Ishikawa (cell line): ENCODE data around the gene HOXD13.

Experiments
- CEBPB ChIP-seq: IDR thresholded peaks from 2 replicates; pipeline ENCODE4 v1.6.1; 2012
- CREB1 ChIP-seq: IDR thresholded peaks from 2 replicates; pipeline ENCODE4 v1.6.1; 2012; ENCODE audit warnings: low read depth
- EGR1 ChIP-seq: IDR thresholded peaks from 2 replicates; pipeline ENCODE4 v1.6.1; 2012
- EP300 ChIP-seq: IDR thresholded peaks from 2 replicates; pipeline ENCODE4 v1.6.1; 2012; ENCODE audit warnings: borderline replicate concordance
- FOXM1 ChIP-seq: IDR thresholded peaks from 2 replicates; pipeline ENCODE4 v1.6.1; 2012; ENCODE audit warnings: low read depth, borderline replicate concordance
- MAX ChIP-seq: IDR thresholded peaks from 2 replicates; pipeline ENCODE4 v1.6.1; 2012
- NFIC ChIP-seq: IDR thresholded peaks from 2 replicates; pipeline ENCODE4 v1.6.1; 2012
- RAD21 ChIP-seq: IDR thresholded peaks from 2 replicates; pipeline ENCODE4 v1.6.1; 2012; ENCODE audit warnings: low read depth
- REST ChIP-seq: IDR thresholded peaks from 2 replicates; pipeline ENCODE4 v1.6.1; 2012; ENCODE audit warnings: low read depth, mild to moderate bottlenecking
- TAF1 ChIP-seq: IDR thresholded peaks from 2 replicates; pipeline ENCODE4 v1.6.1; 2012; ENCODE audit warnings: low read depth, mild to moderate bottlenecking
- TCF12 ChIP-seq: IDR thresholded peaks from 2 replicates; pipeline ENCODE4 v1.6.1; 2012; ENCODE audit warnings: low read depth
- TEAD4 ChIP-seq: IDR thresholded peaks from 2 replicates; pipeline ENCODE4 v1.6.1; 2012
- USF1 ChIP-seq: IDR thresholded peaks from 2 replicates; pipeline ENCODE4 v1.6.1; 2012
- YY1 ChIP-seq: IDR thresholded peaks from 2 replicates; pipeline ENCODE4 v1.6.1; 2012; ENCODE audit warnings: low read depth
- ZBTB7A ChIP-seq: IDR thresholded peaks from 2 replicates; pipeline ENCODE4 v1.6.1; 2012; ENCODE audit warnings: low read depth

The HOXD13 gene

GRCh38 chr2:176099728-176100546 is 7.4 kb downstream of the HOXD13 start, which contains the start of gene HOXD12:
TSS of gene HOXD12 (plus strand) at chr2:176099795. CDS start at chr2:176099802, 7 bp downstream.
- TF ChIP-seq USF1 (no peak), EP300 (no peak), FOXM1 (no peak), ZBTB7A (no peak), TAF1 (no peak), RAD21 (no peak), EGR1 (no peak), YY1 (no peak), TEAD4 (no peak), CEBPB (no peak)

GRCh38 chr2:176100547-176101140 is 8.1 kb downstream of the HOXD13 start:
- no peak for TF ChIP-seq CREB1
- TF ChIP-seq TAF1: no peak
- no peak for TF ChIP-seq USF1
- no peak for TF ChIP-seq FOXM1
- no peak for TF ChIP-seq EGR1
- TF ChIP-seq YY1: no peak
- TF ChIP-seq TEAD4: no peak
- no peak for TF ChIP-seq ZBTB7A
- TF ChIP-seq RAD21: no peak
- TF ChIP-seq TCF12: no peak
- no peak for TF ChIP-seq REST

GRCh38 chr2:176101216-176101830 is 8.8 kb downstream of the HOXD13 start:
- TF ChIP-seq FOXM1 (no peak), TCF12 (no peak), EGR1 (no peak), ZBTB7A (no peak), USF1 (no peak), CEBPB (no peak), REST (no peak), EP300 (no peak)

GRCh38 chr2:176101842-176102241 is 9.3 kb downstream of the HOXD13 start:
- TF ChIP-seq TAF1: no peak
- TF ChIP-seq YY1: no peak
- TF ChIP-seq EP300: no peak
- no peak for TF ChIP-seq CEBPB
- no peak for TF ChIP-seq RAD21
- no peak for TF ChIP-seq REST
- TF ChIP-seq EGR1: no peak
- TF ChIP-seq TEAD4: no peak
- no peak for TF ChIP-seq CREB1
- TF ChIP-seq NFIC: no peak
- no peak for TF ChIP-seq TCF12
- no peak for TF ChIP-seq MAX
